ENCODE results near the gene TAS2R8. TPM values are rescaled to one million over a fixed set of nuclear protein-coding genes. Genes with fewer than 3 reads are reported as not detected.

Gene TAS2R8
- polyA plus RNA-seq, 1 experiment: 0.06 TPM

GRCh38 chr12:10824957-10825356 is 17.9 kb upstream of the TAS2R8 start:
- CTCF ChIA-PET: no interaction called here
- no peak for DNase-seq (ENCODE audit: low read depth, low spot score)
- POLR2A ChIA-PET: no interaction called here
- no peaks in the 10 kb centered on the region for H3K9me3 ChIP-seq (ENCODE audit: control insufficient read depth, insufficient read depth, low read length)
- TF ChIP-seq CTCF (IDR thresholded peaks at IDR 0.05; ENCODE audit: low read depth, low read length): no peak
- no peak overlapping the region for H3K4me3 ChIP-seq (ENCODE audit: low read depth, low read length)
- no peak overlapping the region for H3K27ac ChIP-seq (ENCODE audit: low read depth, low read length)
- H3K27me3 ChIP-seq (ENCODE audit: control insufficient read depth, insufficient read depth, low read length): no peaks in the 10 kb centered on the region

- Histone ChIP-seq H3K27me3 (ENCODE audit: control insufficient read depth, insufficient read depth, low read length) (no peaks in the 10 kb centered on the region), H3K27ac (ENCODE audit: low read depth, low read length) (no peak overlapping the region), H3K9me3 (ENCODE audit: control insufficient read depth, insufficient read depth, low read length) (no peaks in the 10 kb centered on the region), H3K4me3 (ENCODE audit: low read depth, low read length) (no peak overlapping the region)
- TF ChIP-seq CTCF (IDR thresholded peaks at IDR 0.05; ENCODE audit: low read depth, low read length): no peak
- DNase-seq (ENCODE audit: low read depth, low spot score): no peak
- ChIA-PET POLR2A (no interaction called here), CTCF (no interaction called here)
Observed at GRCh38 chr12:10811883-10812536, 4.9 kb upstream of the TAS2R8 start.

DNA sequence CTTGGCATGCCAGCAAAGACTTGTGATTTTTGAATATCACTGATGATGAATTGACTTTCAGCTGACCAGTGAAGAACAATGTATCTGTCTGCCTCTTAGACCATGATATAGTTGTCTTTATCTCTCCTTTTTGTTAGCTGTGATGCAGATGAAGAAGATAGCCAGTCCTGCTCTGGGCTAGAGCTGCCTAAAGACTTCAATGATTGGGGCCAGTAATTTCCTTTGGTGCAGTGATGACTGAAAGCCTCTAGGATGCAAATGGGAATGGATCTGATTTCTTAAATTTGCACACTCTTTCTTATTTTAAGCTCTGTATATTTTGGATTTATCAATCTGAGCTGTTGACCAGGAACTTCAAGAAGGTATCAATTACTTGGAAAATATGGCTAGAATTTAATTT is 3.0 kb upstream of the TAS2R8 start, which contains the start of gene TAS2R9:
TSS of gene TAS2R9 (minus strand) at position 101 of the 400 bp plus-strand sequence. CDS start at position 8, 93 bp downstream.
- POLR2A ChIA-PET: no interaction called here
- Histone ChIP-seq H3K27me3 (ENCODE audit: control insufficient read depth, insufficient read depth, low read length) (no peaks in the 10 kb centered on the region), H3K27ac (ENCODE audit: low read depth, low read length) (no peak within 1 kb of the TSS), H3K4me3 (ENCODE audit: low read depth, low read length) (no peak within 1 kb of the TSS), H3K9me3 (ENCODE audit: control insufficient read depth, insufficient read depth, low read length) (no peaks in the 10 kb centered on the region)
- CTCF ChIA-PET: interaction anchor here (1.4 kb wide), 1 partner anchor 390 kb away, joined by 4 read pairs; no protein-coding TSS in a partner anchor
- DNase-seq (ENCODE audit: low read depth, low spot score): no peak
- TF ChIP-seq CTCF (IDR thresholded peaks at IDR 0.05; ENCODE audit: low read depth, low read length): no peak

- H3K27ac ChIP-seq (ENCODE audit: low read depth, low read length): no peak within 1 kb of the TSS
- POLR2A ChIA-PET: no interaction called here
- CTCF ChIA-PET: no interaction called here
- no peak for TF ChIP-seq CTCF (IDR thresholded peaks at IDR 0.05; ENCODE audit: low read depth, low read length)
- H3K9me3 ChIP-seq (ENCODE audit: control insufficient read depth, insufficient read depth, low read length): no peaks in the 10 kb centered on the region
- no peak within 1 kb of the TSS for H3K4me3 ChIP-seq (ENCODE audit: low read depth, low read length)
- no peaks in the 10 kb centered on the region for H3K27me3 ChIP-seq (ENCODE audit: control insufficient read depth, insufficient read depth, low read length)
- no peak for DNase-seq (ENCODE audit: low read depth, low spot score)
Observed at GRCh38 chr12:10802587-10802986, 4.5 kb downstream of the TAS2R8 start, which contains the start of gene TAS2R7. Gene TAS2R7, minus strand, starts transcription at chr12:10802627. Its CDS starts 57 bp downstream, at chr12:10802570.

- TF ChIP-seq CTCF (IDR thresholded peaks at IDR 0.05; ENCODE audit: low read depth, low read length): no peak
- ChIA-PET POLR2A (no interaction called here), CTCF (no interaction called here)
- no peak overlapping the region for H3K27ac ChIP-seq (ENCODE audit: low read depth, low read length)
- no peaks in the 10 kb centered on the region for H3K9me3 ChIP-seq (ENCODE audit: control insufficient read depth, insufficient read depth, low read length)
- DNase-seq (ENCODE audit: low read depth, low spot score): no peak
- H3K27me3 ChIP-seq (ENCODE audit: control insufficient read depth, insufficient read depth, low read length): no peaks in the 10 kb centered on the region
- no peak overlapping the region for H3K4me3 ChIP-seq (ENCODE audit: low read depth, low read length)
Observed at GRCh38 chr12:10801741-10802140, 5.3 kb downstream of the TAS2R8 start.
